PC-9 (cell line): ENCODE measurements around the gene OSTM1.

Experiments used
- EZH2 ChIP-seq: fragments of 200-600 bp; sonication (generic); IDR thresholded peaks from 2 replicates; pipeline ENCODE4 v1.8.0; 2017; ENCODE audit warnings: antibody characterized with exemption, low read depth
- TF ChIP-seq, protein P1 (sequence below): fragments of 200-600 bp; sonication (generic); conservative IDR thresholded peaks from 2 replicates; pipeline ENCODE4 v1.6.1; 2017; ENCODE audit warnings: mixed run types, antibody characterized with exemption, mild to moderate bottlenecking, moderate library complexity

DNA sequence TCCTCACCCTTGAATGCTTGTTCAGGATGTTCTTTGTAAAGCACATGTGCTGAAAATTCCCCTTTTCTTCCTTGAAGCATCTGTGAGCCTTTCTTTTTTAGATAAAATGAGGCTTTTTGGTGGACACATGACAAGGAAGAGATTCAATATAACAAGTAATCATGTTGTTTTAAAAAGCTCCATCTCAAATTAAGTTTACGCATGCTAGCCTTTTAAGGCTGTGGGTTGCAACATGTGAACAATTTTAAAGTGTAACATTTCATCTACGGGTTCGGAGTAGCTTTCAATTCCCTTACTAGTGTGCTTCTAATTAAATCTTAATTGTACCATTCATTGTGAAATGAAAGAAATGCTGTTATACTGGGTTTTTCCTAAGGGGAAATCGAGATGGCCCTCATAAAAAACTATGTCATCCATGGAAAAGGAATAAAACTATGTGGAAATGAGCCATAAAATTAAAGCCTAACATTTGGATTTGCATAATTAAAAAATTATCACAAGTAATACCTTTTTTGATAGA lies 19.3 kb upstream of the OSTM1 start:
- TF ChIP-seq EZH2 = no peak
- TF ChIP-seq, protein P1, sequence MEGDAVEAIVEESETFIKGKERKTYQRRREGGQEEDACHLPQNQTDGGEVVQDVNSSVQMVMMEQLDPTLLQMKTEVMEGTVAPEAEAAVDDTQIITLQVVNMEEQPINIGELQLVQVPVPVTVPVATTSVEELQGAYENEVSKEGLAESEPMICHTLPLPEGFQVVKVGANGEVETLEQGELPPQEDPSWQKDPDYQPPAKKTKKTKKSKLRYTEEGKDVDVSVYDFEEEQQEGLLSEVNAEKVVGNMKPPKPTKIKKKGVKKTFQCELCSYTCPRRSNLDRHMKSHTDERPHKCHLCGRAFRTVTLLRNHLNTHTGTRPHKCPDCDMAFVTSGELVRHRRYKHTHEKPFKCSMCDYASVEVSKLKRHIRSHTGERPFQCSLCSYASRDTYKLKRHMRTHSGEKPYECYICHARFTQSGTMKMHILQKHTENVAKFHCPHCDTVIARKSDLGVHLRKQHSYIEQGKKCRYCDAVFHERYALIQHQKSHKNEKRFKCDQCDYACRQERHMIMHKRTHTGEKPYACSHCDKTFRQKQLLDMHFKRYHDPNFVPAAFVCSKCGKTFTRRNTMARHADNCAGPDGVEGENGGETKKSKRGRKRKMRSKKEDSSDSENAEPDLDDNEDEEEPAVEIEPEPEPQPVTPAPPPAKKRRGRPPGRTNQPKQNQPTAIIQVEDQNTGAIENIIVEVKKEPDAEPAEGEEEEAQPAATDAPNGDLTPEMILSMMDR = no peak
